ENCODE data around the gene KLHDC7A. TPM values are rescaled to one million over a fixed set of nuclear protein-coding genes. Genes with fewer than 3 reads are reported as not detected.

Gene KLHDC7A
- total RNA-seq, 1 donor: not detected

Small RNA genes lying within 50 kb of the gene (small RNA-seq; reads per million reads assigned to genes)
- gene DYNLL1P3: not detected

Other genes with a start within 250 kb of the KLHDC7A start
- gene PAX7, start 149.9 kb downstream of the KLHDC7A start, total RNA-seq: under 0.01 TPM